ENCODE results near the gene UNKL.

DNA sequence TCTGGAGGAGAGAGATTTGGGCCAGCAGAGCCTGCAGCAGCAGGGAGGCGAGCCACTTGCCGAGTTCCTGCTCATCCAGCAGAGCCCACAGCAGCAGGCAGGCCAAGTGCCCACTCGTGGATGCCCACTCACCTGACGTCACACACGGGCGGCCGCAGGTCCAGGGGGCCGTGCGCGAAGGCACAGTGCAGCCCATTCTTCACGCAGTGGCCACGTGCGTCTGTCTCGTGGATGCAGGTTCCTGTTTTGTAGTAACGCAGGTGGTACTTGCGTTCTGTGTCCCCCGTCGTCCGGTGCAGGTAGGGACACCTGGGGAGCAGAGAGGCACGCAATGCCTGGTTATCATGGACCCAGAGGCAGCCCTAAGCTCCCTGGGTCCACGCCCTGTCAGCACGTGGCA, 11.5 kb downstream of the UNKL start:
- TF ChIP-seq, protein P1, sequence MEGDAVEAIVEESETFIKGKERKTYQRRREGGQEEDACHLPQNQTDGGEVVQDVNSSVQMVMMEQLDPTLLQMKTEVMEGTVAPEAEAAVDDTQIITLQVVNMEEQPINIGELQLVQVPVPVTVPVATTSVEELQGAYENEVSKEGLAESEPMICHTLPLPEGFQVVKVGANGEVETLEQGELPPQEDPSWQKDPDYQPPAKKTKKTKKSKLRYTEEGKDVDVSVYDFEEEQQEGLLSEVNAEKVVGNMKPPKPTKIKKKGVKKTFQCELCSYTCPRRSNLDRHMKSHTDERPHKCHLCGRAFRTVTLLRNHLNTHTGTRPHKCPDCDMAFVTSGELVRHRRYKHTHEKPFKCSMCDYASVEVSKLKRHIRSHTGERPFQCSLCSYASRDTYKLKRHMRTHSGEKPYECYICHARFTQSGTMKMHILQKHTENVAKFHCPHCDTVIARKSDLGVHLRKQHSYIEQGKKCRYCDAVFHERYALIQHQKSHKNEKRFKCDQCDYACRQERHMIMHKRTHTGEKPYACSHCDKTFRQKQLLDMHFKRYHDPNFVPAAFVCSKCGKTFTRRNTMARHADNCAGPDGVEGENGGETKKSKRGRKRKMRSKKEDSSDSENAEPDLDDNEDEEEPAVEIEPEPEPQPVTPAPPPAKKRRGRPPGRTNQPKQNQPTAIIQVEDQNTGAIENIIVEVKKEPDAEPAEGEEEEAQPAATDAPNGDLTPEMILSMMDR (IDR thresholded peaks at IDR 0.05; ENCODE audit: low read length): no peak
- no peak for TF ChIP-seq EZH2 (IDR thresholded peaks at IDR 0.05; ENCODE audit: borderline replicate concordance, low read length)

All from OCI-LY1 (cell line).